GM08714 (cell line): Measurements from ENCODE around the gene ARL1.

ENCODE experiments used
- H3K4me3 ChIP-seq: fragments of 200-500 bp; sonication (Bioruptor generic); 2 replicates; pipeline ENCODE4 v1.5.1; 2014; ENCODE audit warnings: mild to moderate bottlenecking, low read length, inconsistent platforms
- ZNF274 ChIP-seq: IDR thresholded peaks from 2 replicates; pipeline ENCODE4 v1.6.1; 2012; ENCODE audit warnings: mild to moderate bottlenecking, low read depth, low read length

Gene ARL1

GRCh38 chr12:101372431-101372830, 35.1 kb downstream of the ARL1 start:
- TF ChIP-seq ZNF274, result no peak

GRCh38 chr12:101368016-101368415, 39.6 kb downstream of the ARL1 start:
- TF ChIP-seq ZNF274, result no peak

More at GRCh38 chr12:101372431-101372830, 35.1 kb downstream of the ARL1 start:
- no peak overlapping the region for H3K4me3 ChIP-seq

GRCh38 chr12:101361455-101361854, 46.1 kb downstream of the ARL1 start:
- no peak for TF ChIP-seq ZNF274
- no peak overlapping the region for H3K4me3 ChIP-seq

More at GRCh38 chr12:101368016-101368415, 39.6 kb downstream of the ARL1 start:
- H3K4me3 ChIP-seq, result no peak overlapping the region

- no peak for TF ChIP-seq ZNF274
- no peak overlapping the region for H3K4me3 ChIP-seq
These were observed 50.8 kb downstream of the ARL1 start for GRCh38 chr12:101356794-101357193.

- TF ChIP-seq ZNF274, result no peak
- no peak overlapping the region for H3K4me3 ChIP-seq
These were observed 55.9 kb downstream of the ARL1 start for GRCh38 chr12:101351682-101352081.

DNA sequence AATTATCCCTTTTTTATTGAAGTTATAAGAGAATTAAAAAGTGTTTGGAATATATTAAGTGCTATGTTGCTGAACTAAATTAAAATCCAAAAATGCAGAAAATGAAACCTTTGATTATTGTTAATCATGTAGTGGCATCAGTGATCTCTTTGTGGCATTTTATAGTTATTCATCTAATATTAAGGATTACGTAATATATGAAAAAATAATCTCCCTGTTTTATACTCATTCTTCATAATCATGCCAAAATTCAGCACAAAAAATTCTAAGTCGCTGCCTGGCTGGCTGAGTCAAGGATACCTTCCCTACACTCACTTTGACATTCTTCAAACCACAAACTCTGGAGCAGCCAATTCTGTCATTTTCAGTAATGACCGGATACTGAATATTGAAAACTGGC, 63.7 kb downstream of the ARL1 start:
- TF ChIP-seq ZNF274, result no peak

More for the DNA sequence above, 63.7 kb downstream of the ARL1 start:
- no peak overlapping the region for H3K4me3 ChIP-seq
